GM21367 (cell line): ENCODE data around the gene SHANK2.

Experiments
- ATAC-seq: cut with Tn5 transposase; IDR thresholded peaks from one replicate; pipeline ENCODE4 v1.9.1; 2021; ENCODE audit not compliant: unreplicated experiment

Gene SHANK2

DNA sequence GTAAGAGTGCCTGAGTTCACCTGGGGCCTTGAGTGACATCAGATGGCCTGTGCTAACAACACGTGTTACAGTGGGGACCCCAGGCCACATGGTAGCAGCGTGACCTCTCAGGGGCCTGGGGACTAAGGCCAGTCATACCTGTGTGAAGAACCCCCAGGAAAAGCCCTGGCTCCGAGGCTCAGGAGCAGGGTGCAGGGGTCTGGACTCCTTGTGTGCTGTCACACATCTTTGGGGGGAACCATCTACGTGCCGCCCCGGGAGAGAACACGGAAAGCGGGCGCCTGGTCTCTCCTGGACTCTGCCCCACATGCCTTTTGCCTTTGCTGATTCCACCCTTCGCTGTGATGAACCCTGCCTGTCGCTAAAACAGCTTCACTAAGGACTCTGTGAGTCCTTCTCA, 48.7 kb downstream of the SHANK2 start:
- no peak for ATAC-seq

GRCh38 chr11:71202966-71203365, 49.4 kb downstream of the SHANK2 start:
- no peak for ATAC-seq

- ATAC-seq, result no peak
These were observed 49.8 kb downstream of the SHANK2 start for GRCh38 chr11:71202598-71202944.
